ENCODE measurements around the gene PPP1R3D.
"Not testable (repeated sequence)": the region's sequence is repeated elsewhere in the genome, so short reads cannot be mapped to it uniquely, and the experiment has no call there.

Gene PPP1R3D, protein sequence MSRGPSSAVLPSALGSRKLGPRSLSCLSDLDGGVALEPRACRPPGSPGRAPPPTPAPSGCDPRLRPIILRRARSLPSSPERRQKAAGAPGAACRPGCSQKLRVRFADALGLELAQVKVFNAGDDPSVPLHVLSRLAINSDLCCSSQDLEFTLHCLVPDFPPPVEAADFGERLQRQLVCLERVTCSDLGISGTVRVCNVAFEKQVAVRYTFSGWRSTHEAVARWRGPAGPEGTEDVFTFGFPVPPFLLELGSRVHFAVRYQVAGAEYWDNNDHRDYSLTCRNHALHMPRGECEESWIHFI

GRCh38 chr20:59940129-59940955 is at the start of gene PPP1R3D, which contains the start of gene FAM217B:
Gene PPP1R3D, minus strand, starts transcription at chr20:59940305. Its CDS starts 374 bp downstream, at chr20:59939931.
Gene FAM217B, plus strand, starts transcription at chr20:59940389. Its CDS starts 3,555 bp downstream, at chr20:59943944.
- DNase-seq, result peak; percentile 92

- DNase-seq, result peak; percentile 46
Measured at GRCh38 chr20:59988141-59988540, 48.0 kb upstream of the PPP1R3D start.

GRCh38 chr20:59987135-59987534 is 47.0 kb upstream of the PPP1R3D start:
- DNase-seq, result no peak

DNA sequence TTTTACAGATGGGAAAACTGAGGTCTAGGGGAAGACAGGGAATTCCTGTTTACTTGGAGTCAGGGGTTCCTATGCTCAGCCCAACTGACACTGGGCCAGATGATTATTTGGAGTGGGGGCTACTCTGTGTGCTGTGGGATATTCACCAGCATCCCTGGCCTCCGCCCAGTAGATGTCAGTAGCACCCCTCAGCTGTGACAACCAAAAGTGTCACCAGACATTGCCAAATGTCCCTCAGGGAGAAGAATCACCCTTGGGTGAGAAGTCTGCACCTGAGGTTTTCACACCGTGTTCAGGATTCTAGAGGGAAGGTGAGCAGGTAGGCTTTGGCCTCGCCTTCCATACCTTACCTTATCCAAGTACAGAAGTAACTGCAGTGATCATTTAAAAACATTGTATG is 45.8 kb upstream of the PPP1R3D start:
- DNase-seq, result no peak

GRCh38 chr20:59985164-59985563 is 45.1 kb upstream of the PPP1R3D start:
- DNase-seq, result no peak

- DNase-seq, result no peak
Measured at GRCh38 chr20:59984541-59984940, 44.4 kb upstream of the PPP1R3D start.

GRCh38 chr20:59983076-59983475 is 43.0 kb upstream of the PPP1R3D start:
- no peak for DNase-seq

DNA sequence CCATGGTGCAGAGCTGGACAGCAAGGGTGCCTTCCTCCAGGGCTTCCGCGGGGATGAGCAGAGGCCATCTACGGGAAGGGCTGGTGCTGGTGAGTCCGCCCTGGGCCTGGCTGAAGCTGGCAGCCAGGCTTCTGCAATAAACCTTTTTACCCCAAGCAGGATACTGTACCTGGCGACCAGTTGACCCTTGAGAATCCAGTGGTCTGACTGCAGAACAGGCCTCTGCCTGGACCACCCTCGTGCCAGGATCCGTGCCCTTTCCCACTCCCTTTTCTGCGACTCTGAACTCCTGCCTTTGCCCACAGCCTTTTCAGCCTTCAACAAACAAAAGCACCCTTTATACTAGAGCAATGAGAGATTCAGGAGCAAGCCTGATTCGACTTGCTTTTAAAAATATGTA is 37.0 kb upstream of the PPP1R3D start:
- DNase-seq, result no peak

- no peak for DNase-seq
Measured at GRCh38 chr20:59976156-59976782, 36.2 kb upstream of the PPP1R3D start.

- DNase-seq, result no peak
Measured at GRCh38 chr20:59972037-59972801, 32.1 kb upstream of the PPP1R3D start.

DNA sequence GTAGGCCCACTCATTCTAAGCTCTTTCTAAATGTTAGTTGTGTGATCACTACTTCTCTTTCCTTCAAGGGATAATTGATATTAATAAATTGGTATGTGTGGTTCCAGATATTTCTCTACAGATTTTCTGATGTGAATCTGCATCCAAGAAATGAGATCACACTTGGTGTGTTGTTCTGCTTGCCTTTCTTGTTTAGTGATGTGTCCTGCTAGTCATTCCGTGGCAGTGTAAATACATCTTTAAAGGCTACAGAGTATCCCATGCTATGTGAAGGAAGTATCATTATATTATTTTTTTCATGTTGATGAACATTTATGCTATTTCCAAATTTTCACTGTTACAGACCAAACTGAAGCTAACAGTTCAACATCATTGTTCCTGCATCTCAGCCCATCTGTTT is 31.3 kb upstream of the PPP1R3D start:
- no peak for DNase-seq

DNA sequence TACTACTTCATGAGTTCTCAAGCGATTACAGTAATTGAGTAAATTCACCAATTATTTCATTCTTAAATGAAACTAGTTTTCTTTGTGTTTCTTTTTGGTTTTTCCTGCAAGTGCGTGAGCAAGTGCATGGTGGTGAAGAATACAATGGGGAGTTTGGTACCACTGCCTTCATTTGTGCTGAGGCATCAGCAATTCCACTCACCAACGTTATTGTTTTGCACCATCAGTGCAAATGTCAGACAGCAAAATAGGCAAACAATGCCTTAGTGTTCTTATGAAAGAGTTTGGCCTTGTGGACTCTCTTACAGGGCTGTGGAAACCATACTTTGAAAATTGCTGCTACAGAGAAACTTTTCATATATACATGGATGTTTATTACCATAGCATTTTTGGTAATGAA is 26.3 kb upstream of the PPP1R3D start:
- no peak for DNase-seq

- DNase-seq, result no peak
Measured at GRCh38 chr20:59962155-59962554, 22.1 kb upstream of the PPP1R3D start.

DNA sequence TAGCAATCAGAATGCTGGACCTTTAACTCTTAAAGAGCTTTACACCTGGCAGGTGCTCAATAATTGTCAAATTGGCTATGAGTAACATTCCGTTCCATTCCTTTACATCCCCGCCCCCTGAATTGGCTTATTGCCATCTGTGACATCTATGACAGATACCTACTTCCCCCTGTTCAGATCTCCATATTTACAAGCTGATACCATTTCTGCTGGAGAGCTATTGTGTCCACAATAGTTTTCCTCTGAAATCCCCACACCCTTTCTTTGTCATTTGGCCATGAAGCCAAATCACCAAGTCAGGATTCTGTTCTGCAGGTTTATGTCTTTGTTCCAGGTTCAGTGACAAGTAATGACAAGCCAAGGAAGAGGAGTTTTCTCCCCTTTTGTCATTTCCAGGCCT is 21.3 kb upstream of the PPP1R3D start:
- DNase-seq, result no peak

DNA sequence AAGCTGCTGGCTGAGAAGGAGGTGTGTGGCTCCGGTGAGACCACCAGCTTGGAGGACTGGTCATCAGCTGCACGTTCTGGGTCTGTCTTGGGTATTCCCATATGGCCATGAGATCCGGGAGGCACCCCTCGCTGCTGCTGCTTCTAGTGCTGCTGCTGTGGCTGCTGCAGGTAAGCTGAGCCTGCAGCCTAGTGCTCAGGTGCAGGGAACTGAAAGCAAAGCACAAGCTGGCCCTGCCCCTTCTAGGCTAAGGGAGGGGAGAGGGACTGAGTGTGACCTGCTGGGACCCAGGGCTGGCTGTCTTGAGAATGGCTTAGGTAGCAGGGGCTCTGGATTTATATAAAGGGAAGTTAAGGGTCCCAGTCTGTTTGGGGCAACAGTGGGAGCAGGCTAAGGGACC is 18.5 kb upstream of the PPP1R3D start:
- no peak for DNase-seq

- no peak for DNase-seq
Measured at GRCh38 chr20:59958123-59958522, 18.0 kb upstream of the PPP1R3D start, which contains the start of gene CDH26. Gene CDH26, plus strand, starts transcription at chr20:59958423. Its CDS starts 304 bp downstream, at chr20:59958727.

DNA sequence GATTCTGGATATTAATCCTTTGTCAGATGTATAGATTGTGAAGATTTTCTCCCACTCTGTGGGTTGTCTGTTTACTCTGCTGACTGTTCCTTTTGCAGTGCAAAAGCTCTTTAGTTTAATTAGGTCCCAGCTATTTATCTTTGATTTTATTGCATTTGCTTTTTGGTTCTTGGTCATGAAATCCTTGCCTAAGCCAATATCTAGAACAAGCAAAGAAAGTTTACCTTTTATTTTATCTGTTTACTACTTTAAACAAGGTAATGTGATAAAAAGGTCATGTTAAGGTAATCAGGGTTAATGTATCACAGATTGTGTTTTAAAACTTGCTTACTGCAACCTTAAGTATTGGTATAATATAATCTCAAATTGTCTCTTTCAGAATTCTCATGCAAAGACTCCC is 17.5 kb upstream of the PPP1R3D start:
- DNase-seq, result not testable (repeated sequence)

DNA sequence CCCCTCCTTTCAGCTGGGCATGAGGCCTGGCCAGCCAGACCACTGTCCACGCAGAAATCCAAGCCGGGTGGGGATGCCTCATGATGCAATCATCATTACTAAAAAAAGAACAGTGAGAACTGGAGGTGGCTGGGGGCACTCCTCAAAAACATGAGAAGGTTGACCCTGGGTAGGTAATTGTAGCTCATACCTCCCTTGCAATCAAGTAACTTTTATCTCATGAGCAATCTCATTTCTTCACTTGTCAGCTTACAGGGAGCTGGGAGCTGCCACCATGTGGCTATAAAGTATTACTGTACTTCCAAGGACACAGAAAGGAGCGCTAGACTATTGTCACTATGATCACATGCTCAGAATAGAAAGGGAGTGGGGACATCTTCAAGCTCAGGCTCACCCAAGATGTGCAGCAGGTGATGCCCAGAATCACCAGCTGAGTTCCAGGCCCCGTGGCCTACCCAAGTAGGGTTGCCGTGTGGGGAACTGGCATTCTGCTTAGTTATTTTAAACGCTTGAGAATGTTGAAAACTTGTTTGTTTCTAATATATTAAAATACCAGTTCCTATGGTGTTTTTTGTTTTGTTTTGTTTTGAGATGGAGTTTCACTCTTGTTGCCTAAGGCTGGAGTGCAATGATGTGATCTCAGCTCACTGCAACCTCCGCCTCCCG is 15.2 kb upstream of the PPP1R3D start:
- no peak for DNase-seq

DNA sequence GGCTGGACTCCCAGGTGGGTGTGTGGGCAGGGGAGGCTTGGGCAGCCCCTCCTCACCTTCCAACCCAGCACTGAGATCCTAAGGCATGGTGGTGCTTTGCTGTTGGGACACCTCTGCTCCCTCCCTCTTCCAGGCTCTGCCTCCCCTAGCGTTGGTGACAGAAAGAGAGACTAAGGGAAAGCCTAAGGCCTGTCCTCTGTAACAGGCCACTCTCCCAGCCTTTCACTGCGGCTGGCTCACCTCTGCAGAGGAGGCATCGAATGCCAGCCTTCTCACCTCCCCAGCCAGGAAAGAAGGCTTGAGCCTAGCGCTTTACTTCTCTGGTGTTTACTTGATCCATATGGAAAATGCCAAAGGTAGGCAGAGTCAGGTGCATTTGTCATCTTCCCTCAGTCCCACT is 14.6 kb upstream of the PPP1R3D start:
- no peak for DNase-seq

- DNase-seq, result no peak
Measured at GRCh38 chr20:59949911-59950310, 9.8 kb upstream of the PPP1R3D start.

DNA sequence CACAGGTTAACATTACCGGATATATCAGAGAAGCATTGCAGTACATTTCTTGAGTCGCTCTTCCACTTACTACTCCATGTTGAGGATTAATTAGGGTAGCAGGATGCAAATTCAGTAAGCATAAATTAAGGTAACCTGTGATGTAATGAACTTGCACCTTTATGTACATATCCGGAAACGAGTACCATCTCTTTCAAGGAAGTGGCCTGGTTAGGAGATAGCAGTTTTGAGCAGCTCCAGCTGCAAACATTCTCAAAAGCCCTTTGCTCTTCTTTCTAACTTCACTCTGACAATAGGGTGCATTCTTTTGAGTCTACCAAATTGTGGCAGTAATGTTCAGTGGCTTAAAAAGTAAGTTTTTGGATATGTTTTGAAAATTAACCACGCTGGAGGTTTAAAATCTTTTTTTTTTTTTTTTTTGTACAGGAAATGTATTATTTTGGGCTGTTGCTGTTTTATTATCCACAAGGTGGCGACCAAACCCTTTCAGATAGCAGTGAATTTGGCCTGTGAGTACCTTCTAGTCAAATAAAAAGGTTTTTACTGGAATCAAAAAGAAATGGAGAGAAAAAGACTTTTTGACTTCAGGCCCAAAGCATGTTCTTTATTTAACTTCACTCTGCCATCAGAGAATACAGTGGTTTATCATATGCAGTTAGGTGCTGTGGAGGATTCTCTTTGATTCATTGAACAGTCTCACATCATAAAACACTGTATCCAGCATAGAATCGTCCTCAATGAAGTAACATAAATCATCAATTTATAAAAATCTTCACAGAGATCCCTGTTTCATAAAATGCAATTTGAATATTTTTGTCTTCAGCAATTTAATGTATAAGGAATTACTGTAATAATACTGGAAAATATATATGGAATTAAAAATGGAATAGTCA is 9.0 kb upstream of the PPP1R3D start:
- no peak for DNase-seq
